ENCODE data around the gene SMAD2.

The SMAD2 gene

DNA sequence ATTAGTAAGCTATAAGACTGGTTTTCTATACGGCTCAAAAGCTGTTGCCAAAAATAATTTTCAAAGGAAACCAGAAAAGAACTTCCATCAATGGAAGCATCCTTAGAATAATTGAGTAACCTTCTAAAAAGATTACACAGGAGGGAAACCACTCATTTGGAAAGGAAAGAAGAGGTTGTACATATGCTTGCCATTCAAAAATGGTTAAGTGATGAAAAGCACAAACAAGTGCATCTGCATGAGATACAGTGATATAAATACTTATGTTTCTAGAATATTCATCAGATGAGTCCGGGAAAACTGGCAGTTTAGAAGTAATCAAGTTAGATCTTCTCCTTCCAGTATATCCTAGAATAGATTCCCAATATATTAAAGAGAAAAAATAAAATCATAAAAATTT lies 20.1 kb upstream of the SMAD2 start:
- no peak overlapping the region for H3K4me3 ChIP-seq (ENCODE audit: low read depth, low read length)
- TF ChIP-seq, protein P1, sequence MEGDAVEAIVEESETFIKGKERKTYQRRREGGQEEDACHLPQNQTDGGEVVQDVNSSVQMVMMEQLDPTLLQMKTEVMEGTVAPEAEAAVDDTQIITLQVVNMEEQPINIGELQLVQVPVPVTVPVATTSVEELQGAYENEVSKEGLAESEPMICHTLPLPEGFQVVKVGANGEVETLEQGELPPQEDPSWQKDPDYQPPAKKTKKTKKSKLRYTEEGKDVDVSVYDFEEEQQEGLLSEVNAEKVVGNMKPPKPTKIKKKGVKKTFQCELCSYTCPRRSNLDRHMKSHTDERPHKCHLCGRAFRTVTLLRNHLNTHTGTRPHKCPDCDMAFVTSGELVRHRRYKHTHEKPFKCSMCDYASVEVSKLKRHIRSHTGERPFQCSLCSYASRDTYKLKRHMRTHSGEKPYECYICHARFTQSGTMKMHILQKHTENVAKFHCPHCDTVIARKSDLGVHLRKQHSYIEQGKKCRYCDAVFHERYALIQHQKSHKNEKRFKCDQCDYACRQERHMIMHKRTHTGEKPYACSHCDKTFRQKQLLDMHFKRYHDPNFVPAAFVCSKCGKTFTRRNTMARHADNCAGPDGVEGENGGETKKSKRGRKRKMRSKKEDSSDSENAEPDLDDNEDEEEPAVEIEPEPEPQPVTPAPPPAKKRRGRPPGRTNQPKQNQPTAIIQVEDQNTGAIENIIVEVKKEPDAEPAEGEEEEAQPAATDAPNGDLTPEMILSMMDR (IDR thresholded peaks at IDR 0.05; ENCODE audit: low read depth, low read length): no peak

DNA sequence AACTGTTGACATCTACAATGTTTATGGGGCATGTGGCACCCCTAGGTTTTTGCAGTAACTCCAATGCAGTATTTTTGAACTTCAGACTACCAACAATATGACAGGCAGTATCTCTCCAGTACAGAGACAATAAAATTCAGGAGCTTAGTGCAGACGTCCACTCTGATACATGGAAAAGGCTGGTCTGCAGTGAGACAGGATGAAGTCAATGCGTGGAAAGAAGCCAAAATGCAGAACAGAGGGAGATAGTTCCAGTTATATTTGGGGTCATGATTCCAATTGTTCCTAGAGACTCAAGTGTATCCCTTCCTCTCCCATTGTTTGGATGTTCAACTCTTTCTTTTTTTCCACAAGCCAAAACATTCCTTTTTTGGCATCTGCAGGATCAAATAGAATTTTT lies 18.7 kb upstream of the SMAD2 start:
- TF ChIP-seq, protein P1 (IDR thresholded peaks at IDR 0.05; ENCODE audit: low read depth, low read length): no peak
- no peak overlapping the region for H3K4me3 ChIP-seq (ENCODE audit: low read depth, low read length)

DNA sequence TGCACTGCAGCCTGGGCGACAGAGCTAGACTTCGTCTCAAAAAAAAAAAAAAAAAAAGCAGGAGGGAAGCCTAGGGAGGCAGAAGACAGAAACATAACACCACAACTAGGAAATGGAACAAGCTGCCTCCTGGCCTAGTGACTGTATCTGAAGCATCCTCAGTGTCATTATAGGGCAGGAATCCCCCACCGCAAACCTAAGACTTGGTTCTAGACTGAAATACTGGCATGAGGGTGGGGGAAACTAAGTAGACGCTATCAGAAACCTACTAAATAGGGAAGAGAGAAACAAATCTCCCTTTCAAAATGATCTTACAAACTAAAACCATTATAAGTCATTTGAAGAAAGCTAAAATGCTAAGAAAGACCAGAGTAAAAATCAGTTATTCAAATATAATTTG lies 16.4 kb upstream of the SMAD2 start:
- TF ChIP-seq, protein P1 (IDR thresholded peaks at IDR 0.05; ENCODE audit: low read depth, low read length): no peak
- no peak overlapping the region for H3K4me3 ChIP-seq (ENCODE audit: low read depth, low read length)

DNA sequence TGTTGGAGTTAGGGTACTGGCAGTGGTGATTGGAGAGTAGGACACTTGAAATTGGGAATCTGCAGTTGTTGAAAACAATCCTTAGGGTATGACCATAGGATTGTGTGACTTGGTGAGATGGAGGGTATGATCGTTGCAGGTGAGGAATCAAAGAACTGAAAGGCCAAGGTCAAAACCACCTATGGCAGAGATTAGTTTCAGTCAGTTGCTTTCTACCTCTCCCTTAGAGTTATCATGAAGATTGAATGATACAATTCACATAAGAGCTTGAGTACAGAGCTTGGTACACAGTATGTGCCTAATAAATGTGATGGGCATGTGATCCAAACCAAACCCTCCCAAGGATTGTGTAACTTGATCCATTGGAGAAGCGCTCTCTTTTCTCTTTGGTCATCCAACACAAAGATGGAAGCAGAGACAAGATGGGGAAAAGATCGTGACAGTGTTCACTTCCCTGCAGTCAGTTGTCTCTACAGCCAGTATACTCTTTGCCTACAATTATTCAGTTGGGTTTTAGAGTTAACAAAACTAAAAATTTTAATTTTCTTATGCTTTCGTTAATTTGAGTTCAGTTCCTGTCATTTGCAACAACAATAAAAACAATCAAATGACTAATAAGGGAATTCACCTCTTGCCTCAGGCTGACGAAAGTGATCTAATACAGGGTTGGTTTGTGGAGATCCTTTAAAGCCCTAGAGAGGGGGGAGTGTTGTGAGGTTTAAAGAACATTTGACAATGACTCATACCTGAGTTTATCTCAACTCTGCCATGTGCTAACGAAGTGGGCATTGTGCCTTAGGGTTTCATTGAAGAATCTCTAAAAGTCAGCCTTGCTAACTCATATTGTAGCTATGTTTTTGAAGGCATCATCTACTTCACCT lies 14.8 kb upstream of the SMAD2 start:
- TF ChIP-seq, protein P1 (IDR thresholded peaks at IDR 0.05; ENCODE audit: low read depth, low read length): no peak
- H3K4me3 ChIP-seq (ENCODE audit: low read depth, low read length): no peak overlapping the region

DNA sequence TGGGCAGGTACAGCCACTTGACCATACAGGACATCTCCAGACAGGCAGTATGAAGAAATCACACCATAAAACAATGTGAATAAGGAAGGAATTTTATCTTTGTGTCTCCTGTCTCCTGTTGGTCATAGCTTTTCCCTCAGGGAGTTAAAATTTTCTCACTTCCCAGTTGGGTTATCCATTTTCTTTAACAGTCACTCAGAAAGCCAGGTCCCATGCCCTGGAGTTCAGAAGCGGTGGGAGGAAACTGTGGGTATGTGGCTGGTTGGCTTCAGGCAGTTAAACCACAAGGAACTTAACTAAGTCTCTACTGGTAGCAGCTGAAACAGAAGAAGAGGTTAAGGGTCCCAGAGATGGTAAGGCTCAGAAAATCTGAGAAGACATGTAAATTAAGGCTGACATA lies 6.5 kb upstream of the SMAD2 start:
- TF ChIP-seq, protein P1 (IDR thresholded peaks at IDR 0.05; ENCODE audit: low read depth, low read length): no peak
- no peak overlapping the region for H3K4me3 ChIP-seq (ENCODE audit: low read depth, low read length)

DNA sequence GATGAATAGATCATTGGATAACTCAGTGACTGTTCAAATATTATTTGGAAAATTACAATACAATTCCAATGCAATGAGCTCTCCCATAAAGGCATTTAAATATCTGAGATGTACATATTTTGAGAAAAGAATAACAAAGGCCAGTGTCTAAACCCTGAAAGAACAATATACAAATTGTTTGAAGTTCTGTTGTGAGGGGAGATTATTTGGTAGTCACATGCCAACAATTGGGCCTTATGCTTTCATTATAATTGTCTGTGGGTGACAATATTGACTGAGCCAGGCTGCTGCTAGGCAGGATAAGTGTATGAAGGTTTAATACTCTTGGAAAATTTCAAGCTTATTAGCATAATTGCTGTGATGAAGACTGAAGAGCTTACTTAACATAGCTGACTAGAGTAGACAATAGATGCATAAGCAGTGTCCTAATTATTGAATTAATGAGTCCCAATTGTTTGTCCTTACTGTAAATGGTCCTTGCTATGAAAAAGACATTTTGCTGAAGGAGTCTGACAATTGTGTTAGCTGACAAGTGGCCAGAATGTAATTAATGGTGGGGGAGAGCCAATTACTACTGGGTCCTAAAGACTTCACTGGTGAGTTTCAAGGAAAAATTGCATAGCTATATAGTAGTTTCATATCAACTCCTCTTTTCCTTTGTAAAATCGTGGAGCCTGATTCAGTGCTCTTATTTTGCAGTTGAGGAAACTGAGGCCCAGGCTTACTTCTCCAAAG lies 5.0 kb upstream of the SMAD2 start:
- no peak overlapping the region for H3K4me3 ChIP-seq (ENCODE audit: low read depth, low read length)
- TF ChIP-seq, protein P1 (IDR thresholded peaks at IDR 0.05; ENCODE audit: low read depth, low read length): no peak

DNA sequence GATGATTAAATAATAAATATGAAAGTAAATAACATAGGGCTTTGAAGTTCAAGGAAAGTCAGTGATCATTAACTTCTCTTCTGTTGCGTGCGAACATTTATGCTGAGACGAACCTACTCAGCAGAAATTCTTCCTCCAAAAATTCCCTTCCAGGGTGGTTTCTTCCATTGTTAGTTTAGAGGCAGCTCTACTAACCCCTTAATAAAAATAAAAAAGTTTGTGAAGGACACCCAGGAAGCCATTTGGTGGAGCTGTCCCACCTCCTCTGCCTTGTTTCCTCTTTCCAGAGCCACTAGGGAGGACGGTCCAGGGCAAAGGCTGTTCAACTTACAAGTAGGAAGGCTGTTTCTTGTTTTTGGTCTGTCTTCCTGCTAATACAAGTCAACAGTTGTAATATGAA lies 2.1 kb upstream of the SMAD2 start:
- no peak overlapping the region for H3K4me3 ChIP-seq (ENCODE audit: low read depth, low read length)
- TF ChIP-seq, protein P1 (IDR thresholded peaks at IDR 0.05; ENCODE audit: low read depth, low read length): no peak
